WTC11 (cell line): ENCODE measurements around the gene PPP1R15B. TPM values are rescaled to one million over a fixed set of nuclear protein-coding genes. Genes with fewer than 3 reads are reported as not detected.
A peak's percentile ranks its signal among the peaks of the same experiment; 100 is the strongest.

Experiments used
- ATAC-seq: fragments of 200-7000 bp; cut with Tn5 transposase; 2 replicates; pipeline ENCODE4 v1.10.0; 2021; ENCODE audit warnings: mild to moderate bottlenecking, moderate library complexity
- CTCF ChIA-PET: fragments of 300-600 bp; sonication (Branson Sonifier 250); formaldehyde crosslinking; loops from one replicate; lab custom pipeline; 2021; ENCODE audit warnings: antibody characterized with exemption; lab: Charles Lee
- POLR2A ChIA-PET: fragments of 350-600 bp; sonication (Branson Sonifier 250); formaldehyde crosslinking; loops from one replicate; lab custom pipeline; 2021; ENCODE audit warnings: antibody characterized with exemption; lab: Charles Lee
- DNase-seq: peaks from one replicate; pipeline ENCODE4 v3.0.0; 2021; ENCODE audit warnings: low spot score
- H3K27ac Mint-ChIP-seq: 2 replicates; pipeline ENCODE4 v1.8.0; 2021; ENCODE audit warnings: mixed read lengths
- H3K27me3 Mint-ChIP-seq: 2 replicates; pipeline ENCODE4 v1.8.0; 2021; ENCODE audit warnings: low read depth, mild to moderate bottlenecking, moderate library complexity, mixed read lengths
- H3K36me3 Mint-ChIP-seq: 2 replicates; pipeline ENCODE4 v1.8.0; 2021; ENCODE audit warnings: mixed read lengths
- H3K4me1 Mint-ChIP-seq: 2 replicates; pipeline ENCODE4 v1.8.0; 2022; ENCODE audit warnings: mixed read lengths
- H3K4me3 Mint-ChIP-seq: 2 replicates; pipeline ENCODE4 v1.8.0; 2021; ENCODE audit warnings: mild to moderate bottlenecking, moderate library complexity, mixed read lengths
- H3K9me3 Mint-ChIP-seq: 2 replicates; pipeline ENCODE4 v1.8.0; 2021; ENCODE audit warnings: mixed read lengths
- CREB1 ChIP-seq: sonication (generic); formaldehyde crosslinking; IDR thresholded peaks from 2 replicates; pipeline ENCODE4 v1.8.0; 2023; ENCODE audit warnings: mild to moderate bottlenecking, missing genetic modification reagents
- FOXK1 ChIP-seq: sonication (generic); formaldehyde crosslinking; IDR thresholded peaks from 2 replicates; pipeline ENCODE4 v1.8.0; 2022; ENCODE audit warnings: mild to moderate bottlenecking, moderate library complexity, missing genetic modification reagents
- GRHL2 ChIP-seq: fragments of 250-450 bp; sonication (Bioruptor Pico); IDR thresholded peaks from 2 replicates; pipeline ENCODE4 v1.8.0; 2022; ENCODE audit warnings: mild to moderate bottlenecking, moderate library complexity; ENCODE audit not compliant: insufficient replicate concordance, severe bottlenecking
- MYBL2 ChIP-seq: sonication (generic); formaldehyde crosslinking; IDR thresholded peaks from 2 replicates; pipeline ENCODE4 v1.8.1; 2023; ENCODE audit warnings: mild to moderate bottlenecking, moderate library complexity, missing genetic modification reagents
- NFATC4 ChIP-seq: fragments of 250-450 bp; sonication (Bioruptor Pico); IDR thresholded peaks from 2 replicates; pipeline ENCODE4 v1.9.0; 2021; ENCODE audit warnings: mild to moderate bottlenecking
- RELA ChIP-seq: sonication (generic); formaldehyde crosslinking; IDR thresholded peaks from 2 replicates; pipeline ENCODE4 v1.8.1; 2022; ENCODE audit warnings: missing genetic modification reagents, mild to moderate bottlenecking, borderline replicate concordance
- RORB ChIP-seq: fragments of 250-450 bp; sonication (Bioruptor Pico); IDR thresholded peaks from 2 replicates; pipeline ENCODE4 v1.9.0; 2021; ENCODE audit warnings: mild to moderate bottlenecking
- SMAD4 ChIP-seq: sonication (generic); formaldehyde crosslinking; IDR thresholded peaks from 2 replicates; pipeline ENCODE4 v1.8.0; 2022; ENCODE audit warnings: mild to moderate bottlenecking, missing genetic modification reagents
- TEAD4 ChIP-seq: sonication (generic); formaldehyde crosslinking; IDR thresholded peaks from 2 replicates; pipeline ENCODE4 v1.8.0; 2022; ENCODE audit warnings: mild to moderate bottlenecking, missing genetic modification reagents
- ZNF263 ChIP-seq: sonication (generic); formaldehyde crosslinking; IDR thresholded peaks from 2 replicates; pipeline ENCODE4 v1.8.1; 2022; ENCODE audit warnings: low read depth, mild to moderate bottlenecking, moderate library complexity, missing genetic modification reagents
- total RNA-seq: library from RNA; stranded (reverse); gene quantifications from 3 replicates; pipeline ENCODE4 v1.2.3, GENCODE V29; 2021
- TF ChIP-seq, protein P1 (sequence below): sonication (generic); formaldehyde crosslinking; IDR thresholded peaks from 2 replicates; pipeline ENCODE4 v1.8.0; 2022; ENCODE audit warnings: mild to moderate bottlenecking, missing genetic modification reagents
- TF ChIP-seq, protein P2 (sequence below): sonication (generic); formaldehyde crosslinking; IDR thresholded peaks from 2 replicates; pipeline ENCODE4 v1.8.1; 2023; ENCODE audit warnings: mild to moderate bottlenecking, missing genetic modification reagents, moderate library complexity
- TF ChIP-seq, protein P3 (sequence below): fragments of 250-450 bp; sonication (Bioruptor Pico); IDR thresholded peaks from 2 replicates; pipeline ENCODE4 v1.9.0; 2021; ENCODE audit warnings: mild to moderate bottlenecking
- TF ChIP-seq, protein P4 (sequence below): sonication (generic); formaldehyde crosslinking; IDR thresholded peaks from 2 replicates; pipeline ENCODE4 v1.8.1; 2023; ENCODE audit warnings: mild to moderate bottlenecking, missing genetic modification reagents
- TF ChIP-seq, protein P5 (sequence below): sonication (generic); formaldehyde crosslinking; IDR thresholded peaks from 2 replicates; pipeline ENCODE4 v1.8.1; 2023; ENCODE audit warnings: mild to moderate bottlenecking, missing genetic modification reagents
- TF ChIP-seq, protein P6 (sequence below): fragments of 200-600 bp; IDR thresholded peaks from 2 replicates; pipeline ENCODE4 v1.8.0; 2022; ENCODE audit warnings: antibody characterized with exemption
- TF ChIP-seq, protein P7 (sequence below): sonication (generic); formaldehyde crosslinking; IDR thresholded peaks from 2 replicates; pipeline ENCODE4 v1.8.0; 2023; ENCODE audit warnings: mild to moderate bottlenecking, missing genetic modification reagents
- TF ChIP-seq, protein P8 (sequence below): fragments of 250-450 bp; sonication (Bioruptor Pico); IDR thresholded peaks from 2 replicates; pipeline ENCODE4 v1.9.0; 2021; ENCODE audit warnings: mild to moderate bottlenecking

Gene PPP1R15B
- total RNA-seq, 1 experiment from 2014 or later, result 47.7 TPM

DNA sequence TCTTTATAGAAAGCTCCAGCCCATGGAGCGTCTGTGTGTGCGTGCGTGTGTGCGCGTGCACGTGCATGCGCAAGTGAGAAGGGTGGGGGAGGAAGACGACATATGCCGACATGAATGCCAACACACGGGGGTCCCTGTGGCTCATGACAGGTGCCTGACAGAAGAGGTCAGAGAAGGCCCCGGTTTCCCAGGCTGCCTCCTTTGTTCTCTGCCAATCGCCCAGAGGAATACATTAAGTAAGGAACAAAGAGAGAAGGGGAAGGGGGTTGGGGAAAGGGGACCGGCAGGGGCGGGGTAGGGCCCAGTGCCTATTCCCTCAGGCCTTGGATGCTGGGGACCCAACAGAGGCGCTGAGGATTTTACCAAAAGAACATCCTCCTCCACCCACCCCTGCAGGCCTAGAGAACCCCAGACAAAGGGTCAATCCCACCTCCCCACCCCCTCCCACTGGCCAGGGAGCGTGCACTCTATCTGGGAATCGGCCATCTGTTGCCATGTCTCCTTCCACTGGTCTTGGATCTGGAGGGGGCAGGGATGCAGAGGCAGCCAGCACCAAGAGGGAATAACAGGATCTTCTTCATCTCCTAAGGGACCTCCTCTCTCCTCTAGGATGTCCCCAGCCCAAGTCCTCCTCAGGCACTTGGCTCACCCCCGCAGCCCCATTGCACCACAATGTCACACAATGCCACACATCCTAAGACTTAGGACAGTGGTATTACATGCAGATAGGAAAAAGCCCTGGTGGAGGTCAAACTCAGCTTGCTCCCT lies 43.6 kb upstream of the PPP1R15B start:
- H3K27me3 Mint-ChIP-seq, result no peaks in the 10 kb centered on the region
- ChIA-PET POLR2A (interaction anchor here (1.0 kb wide), 1 partner anchor 39 kb away, joined by 6 read pairs; the partner anchor contains the start of gene PIK3C2B), CTCF (interaction anchor here (0.9 to 6.7 kb wide), 12 partner anchors 9 to 111 kb away, joined by 3 to 114 read pairs (median 6); partner anchors contain the start of gene PIK3C2B)
- peak overlapping the region; percentile 93 for H3K27ac Mint-ChIP-seq
- DNase-seq, result peak; percentile 63
- H3K4me1 Mint-ChIP-seq, result peaks cover 67% of the 10 kb centered on the region
- peaks cover 16% of the 10 kb centered on the region for H3K36me3 Mint-ChIP-seq
- peak overlapping the region; percentile 46 for H3K4me3 Mint-ChIP-seq
- peak; percentile 75 for ATAC-seq
- no peaks in the 10 kb centered on the region for H3K9me3 Mint-ChIP-seq
- TF ChIP-seq SMAD4 (CRISPR knock-in tag) (no peak), FOXK1 (CRISPR knock-in tag) (peak; percentile 61; the same call in 1 of the 2 replicates)

DNA sequence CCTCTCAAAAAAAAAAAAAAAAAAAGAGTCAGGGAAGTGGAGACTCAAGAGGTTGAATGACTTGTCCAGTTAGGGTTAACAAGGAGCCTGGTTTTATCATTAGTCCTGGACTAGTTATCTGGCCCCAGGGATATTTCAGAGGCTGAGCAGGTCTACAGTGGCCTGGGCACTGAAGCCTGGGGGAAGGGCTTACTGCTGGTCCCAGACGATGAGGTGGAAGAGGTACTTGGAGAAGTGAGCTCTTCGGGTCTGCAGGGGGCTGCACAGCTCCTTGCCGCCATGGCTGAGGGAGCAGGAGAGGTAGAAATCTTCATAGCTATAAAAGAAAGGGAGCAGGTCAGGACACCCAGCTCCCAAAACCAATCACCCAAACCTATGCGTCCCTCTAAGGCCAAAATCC lies 42.9 kb upstream of the PPP1R15B start:
- H3K4me1 Mint-ChIP-seq, result peaks cover 74% of the 10 kb centered on the region
- H3K9me3 Mint-ChIP-seq, result no peaks in the 10 kb centered on the region
- no peak overlapping the region for H3K4me3 Mint-ChIP-seq
- peak; percentile 12; the same call in 1 of the 2 replicates for ATAC-seq
- peaks cover 9% of the 10 kb centered on the region for H3K36me3 Mint-ChIP-seq
- TF ChIP-seq TEAD4 (CRISPR knock-in tag) (no peak), MYBL2 (CRISPR knock-in tag) (no peak), CREB1 (CRISPR knock-in tag) (no peak), ZNF263 (CRISPR knock-in tag) (no peak), GRHL2 (no peak), RORB (CRISPR knock-in tag) (no peak), NFATC4 (CRISPR knock-in tag) (no peak), RELA (CRISPR knock-in tag) (no peak)
- TF ChIP-seq, protein P1, sequence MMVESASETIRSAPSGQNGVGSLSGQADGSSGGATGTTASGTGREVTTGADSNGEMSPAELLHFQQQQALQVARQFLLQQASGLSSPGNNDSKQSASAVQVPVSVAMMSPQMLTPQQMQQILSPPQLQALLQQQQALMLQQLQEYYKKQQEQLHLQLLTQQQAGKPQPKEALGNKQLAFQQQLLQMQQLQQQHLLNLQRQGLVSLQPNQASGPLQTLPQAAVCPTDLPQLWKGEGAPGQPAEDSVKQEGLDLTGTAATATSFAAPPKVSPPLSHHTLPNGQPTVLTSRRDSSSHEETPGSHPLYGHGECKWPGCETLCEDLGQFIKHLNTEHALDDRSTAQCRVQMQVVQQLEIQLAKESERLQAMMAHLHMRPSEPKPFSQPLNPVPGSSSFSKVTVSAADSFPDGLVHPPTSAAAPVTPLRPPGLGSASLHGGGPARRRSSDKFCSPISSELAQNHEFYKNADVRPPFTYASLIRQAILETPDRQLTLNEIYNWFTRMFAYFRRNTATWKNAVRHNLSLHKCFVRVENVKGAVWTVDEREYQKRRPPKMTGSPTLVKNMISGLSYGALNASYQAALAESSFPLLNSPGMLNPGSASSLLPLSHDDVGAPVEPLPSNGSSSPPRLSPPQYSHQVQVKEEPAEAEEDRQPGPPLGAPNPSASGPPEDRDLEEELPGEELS (CRISPR knock-in tag), result no peak
- TF ChIP-seq, protein P2, sequence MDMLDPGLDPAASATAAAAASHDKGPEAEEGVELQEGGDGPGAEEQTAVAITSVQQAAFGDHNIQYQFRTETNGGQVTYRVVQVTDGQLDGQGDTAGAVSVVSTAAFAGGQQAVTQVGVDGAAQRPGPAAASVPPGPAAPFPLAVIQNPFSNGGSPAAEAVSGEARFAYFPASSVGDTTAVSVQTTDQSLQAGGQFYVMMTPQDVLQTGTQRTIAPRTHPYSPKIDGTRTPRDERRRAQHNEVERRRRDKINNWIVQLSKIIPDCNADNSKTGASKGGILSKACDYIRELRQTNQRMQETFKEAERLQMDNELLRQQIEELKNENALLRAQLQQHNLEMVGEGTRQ (CRISPR knock-in tag), result no peak
- TF ChIP-seq, protein P3, sequence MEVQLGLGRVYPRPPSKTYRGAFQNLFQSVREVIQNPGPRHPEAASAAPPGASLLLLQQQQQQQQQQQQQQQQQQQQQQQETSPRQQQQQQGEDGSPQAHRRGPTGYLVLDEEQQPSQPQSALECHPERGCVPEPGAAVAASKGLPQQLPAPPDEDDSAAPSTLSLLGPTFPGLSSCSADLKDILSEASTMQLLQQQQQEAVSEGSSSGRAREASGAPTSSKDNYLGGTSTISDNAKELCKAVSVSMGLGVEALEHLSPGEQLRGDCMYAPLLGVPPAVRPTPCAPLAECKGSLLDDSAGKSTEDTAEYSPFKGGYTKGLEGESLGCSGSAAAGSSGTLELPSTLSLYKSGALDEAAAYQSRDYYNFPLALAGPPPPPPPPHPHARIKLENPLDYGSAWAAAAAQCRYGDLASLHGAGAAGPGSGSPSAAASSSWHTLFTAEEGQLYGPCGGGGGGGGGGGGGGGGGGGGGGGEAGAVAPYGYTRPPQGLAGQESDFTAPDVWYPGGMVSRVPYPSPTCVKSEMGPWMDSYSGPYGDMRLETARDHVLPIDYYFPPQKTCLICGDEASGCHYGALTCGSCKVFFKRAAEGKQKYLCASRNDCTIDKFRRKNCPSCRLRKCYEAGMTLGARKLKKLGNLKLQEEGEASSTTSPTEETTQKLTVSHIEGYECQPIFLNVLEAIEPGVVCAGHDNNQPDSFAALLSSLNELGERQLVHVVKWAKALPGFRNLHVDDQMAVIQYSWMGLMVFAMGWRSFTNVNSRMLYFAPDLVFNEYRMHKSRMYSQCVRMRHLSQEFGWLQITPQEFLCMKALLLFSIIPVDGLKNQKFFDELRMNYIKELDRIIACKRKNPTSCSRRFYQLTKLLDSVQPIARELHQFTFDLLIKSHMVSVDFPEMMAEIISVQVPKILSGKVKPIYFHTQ (CRISPR knock-in tag), result no peak
- TF ChIP-seq, protein P4, sequence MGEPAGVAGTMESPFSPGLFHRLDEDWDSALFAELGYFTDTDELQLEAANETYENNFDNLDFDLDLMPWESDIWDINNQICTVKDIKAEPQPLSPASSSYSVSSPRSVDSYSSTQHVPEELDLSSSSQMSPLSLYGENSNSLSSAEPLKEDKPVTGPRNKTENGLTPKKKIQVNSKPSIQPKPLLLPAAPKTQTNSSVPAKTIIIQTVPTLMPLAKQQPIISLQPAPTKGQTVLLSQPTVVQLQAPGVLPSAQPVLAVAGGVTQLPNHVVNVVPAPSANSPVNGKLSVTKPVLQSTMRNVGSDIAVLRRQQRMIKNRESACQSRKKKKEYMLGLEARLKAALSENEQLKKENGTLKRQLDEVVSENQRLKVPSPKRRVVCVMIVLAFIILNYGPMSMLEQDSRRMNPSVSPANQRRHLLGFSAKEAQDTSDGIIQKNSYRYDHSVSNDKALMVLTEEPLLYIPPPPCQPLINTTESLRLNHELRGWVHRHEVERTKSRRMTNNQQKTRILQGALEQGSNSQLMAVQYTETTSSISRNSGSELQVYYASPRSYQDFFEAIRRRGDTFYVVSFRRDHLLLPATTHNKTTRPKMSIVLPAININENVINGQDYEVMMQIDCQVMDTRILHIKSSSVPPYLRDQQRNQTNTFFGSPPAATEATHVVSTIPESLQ (CRISPR knock-in tag), result no peak
- TF ChIP-seq, protein P5, sequence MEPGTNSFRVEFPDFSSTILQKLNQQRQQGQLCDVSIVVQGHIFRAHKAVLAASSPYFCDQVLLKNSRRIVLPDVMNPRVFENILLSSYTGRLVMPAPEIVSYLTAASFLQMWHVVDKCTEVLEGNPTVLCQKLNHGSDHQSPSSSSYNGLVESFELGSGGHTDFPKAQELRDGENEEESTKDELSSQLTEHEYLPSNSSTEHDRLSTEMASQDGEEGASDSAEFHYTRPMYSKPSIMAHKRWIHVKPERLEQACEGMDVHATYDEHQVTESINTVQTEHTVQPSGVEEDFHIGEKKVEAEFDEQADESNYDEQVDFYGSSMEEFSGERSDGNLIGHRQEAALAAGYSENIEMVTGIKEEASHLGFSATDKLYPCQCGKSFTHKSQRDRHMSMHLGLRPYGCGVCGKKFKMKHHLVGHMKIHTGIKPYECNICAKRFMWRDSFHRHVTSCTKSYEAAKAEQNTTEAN (CRISPR knock-in tag), result no peak
- TF ChIP-seq, protein P6, sequence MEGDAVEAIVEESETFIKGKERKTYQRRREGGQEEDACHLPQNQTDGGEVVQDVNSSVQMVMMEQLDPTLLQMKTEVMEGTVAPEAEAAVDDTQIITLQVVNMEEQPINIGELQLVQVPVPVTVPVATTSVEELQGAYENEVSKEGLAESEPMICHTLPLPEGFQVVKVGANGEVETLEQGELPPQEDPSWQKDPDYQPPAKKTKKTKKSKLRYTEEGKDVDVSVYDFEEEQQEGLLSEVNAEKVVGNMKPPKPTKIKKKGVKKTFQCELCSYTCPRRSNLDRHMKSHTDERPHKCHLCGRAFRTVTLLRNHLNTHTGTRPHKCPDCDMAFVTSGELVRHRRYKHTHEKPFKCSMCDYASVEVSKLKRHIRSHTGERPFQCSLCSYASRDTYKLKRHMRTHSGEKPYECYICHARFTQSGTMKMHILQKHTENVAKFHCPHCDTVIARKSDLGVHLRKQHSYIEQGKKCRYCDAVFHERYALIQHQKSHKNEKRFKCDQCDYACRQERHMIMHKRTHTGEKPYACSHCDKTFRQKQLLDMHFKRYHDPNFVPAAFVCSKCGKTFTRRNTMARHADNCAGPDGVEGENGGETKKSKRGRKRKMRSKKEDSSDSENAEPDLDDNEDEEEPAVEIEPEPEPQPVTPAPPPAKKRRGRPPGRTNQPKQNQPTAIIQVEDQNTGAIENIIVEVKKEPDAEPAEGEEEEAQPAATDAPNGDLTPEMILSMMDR, result no peak
- TF ChIP-seq, protein P7, sequence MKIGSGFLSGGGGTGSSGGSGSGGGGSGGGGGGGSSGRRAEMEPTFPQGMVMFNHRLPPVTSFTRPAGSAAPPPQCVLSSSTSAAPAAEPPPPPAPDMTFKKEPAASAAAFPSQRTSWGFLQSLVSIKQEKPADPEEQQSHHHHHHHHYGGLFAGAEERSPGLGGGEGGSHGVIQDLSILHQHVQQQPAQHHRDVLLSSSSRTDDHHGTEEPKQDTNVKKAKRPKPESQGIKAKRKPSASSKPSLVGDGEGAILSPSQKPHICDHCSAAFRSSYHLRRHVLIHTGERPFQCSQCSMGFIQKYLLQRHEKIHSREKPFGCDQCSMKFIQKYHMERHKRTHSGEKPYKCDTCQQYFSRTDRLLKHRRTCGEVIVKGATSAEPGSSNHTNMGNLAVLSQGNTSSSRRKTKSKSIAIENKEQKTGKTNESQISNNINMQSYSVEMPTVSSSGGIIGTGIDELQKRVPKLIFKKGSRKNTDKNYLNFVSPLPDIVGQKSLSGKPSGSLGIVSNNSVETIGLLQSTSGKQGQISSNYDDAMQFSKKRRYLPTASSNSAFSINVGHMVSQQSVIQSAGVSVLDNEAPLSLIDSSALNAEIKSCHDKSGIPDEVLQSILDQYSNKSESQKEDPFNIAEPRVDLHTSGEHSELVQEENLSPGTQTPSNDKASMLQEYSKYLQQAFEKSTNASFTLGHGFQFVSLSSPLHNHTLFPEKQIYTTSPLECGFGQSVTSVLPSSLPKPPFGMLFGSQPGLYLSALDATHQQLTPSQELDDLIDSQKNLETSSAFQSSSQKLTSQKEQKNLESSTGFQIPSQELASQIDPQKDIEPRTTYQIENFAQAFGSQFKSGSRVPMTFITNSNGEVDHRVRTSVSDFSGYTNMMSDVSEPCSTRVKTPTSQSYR (CRISPR knock-in tag), result no peak
- TF ChIP-seq, protein P8, sequence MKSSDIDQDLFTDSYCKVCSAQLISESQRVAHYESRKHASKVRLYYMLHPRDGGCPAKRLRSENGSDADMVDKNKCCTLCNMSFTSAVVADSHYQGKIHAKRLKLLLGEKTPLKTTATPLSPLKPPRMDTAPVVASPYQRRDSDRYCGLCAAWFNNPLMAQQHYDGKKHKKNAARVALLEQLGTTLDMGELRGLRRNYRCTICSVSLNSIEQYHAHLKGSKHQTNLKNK (CRISPR knock-in tag), result no peak
- ChIA-PET CTCF (interaction anchor here (0.9 to 6.7 kb wide), 10 partner anchors 8 to 112 kb away, joined by 3 to 114 read pairs (median 6); partner anchors contain the start of gene PIK3C2B), POLR2A (interaction anchor here (1.0 kb wide), 1 partner anchor 40 kb away, joined by 6 read pairs; the partner anchor contains the start of gene PIK3C2B)
- no peaks in the 10 kb centered on the region for H3K27me3 Mint-ChIP-seq
- DNase-seq, result no peak
- peak overlapping the region; percentile 93 for H3K27ac Mint-ChIP-seq
